Nephron progenitor cell (in vitro differentiated cells): Measurements from ENCODE around the gene KCNS1.

Experiments used
- DNase-seq: peaks from one replicate; pipeline ENCODE4 v3.0.0; 2021
- H3K27ac Mint-ChIP-seq: 2 replicates; pipeline ENCODE4 v1.8.0; 2021; ENCODE audit warnings: mild to moderate bottlenecking, moderate library complexity, mixed read lengths
- H3K27me3 Mint-ChIP-seq: 2 replicates; pipeline ENCODE4 v1.8.0; 2021; ENCODE audit warnings: mild to moderate bottlenecking, low read depth, mixed read lengths; ENCODE audit not compliant: poor library complexity
- H3K36me3 Mint-ChIP-seq: 2 replicates; pipeline ENCODE4 v1.8.0; 2021; ENCODE audit warnings: low read depth, mixed read lengths
- H3K4me1 Mint-ChIP-seq: 2 replicates; pipeline ENCODE4 v1.8.0; 2021; ENCODE audit warnings: mixed read lengths
- H3K4me3 Mint-ChIP-seq: 2 replicates; pipeline ENCODE4 v1.8.0; 2021; ENCODE audit warnings: mild to moderate bottlenecking, moderate library complexity, mixed read lengths
- H3K9me3 Mint-ChIP-seq: 2 replicates; pipeline ENCODE4 v1.8.0; 2021; ENCODE audit warnings: mild to moderate bottlenecking, moderate library complexity, mixed read lengths
- TF ChIP-seq, protein P1 (sequence below): fragments of 200-600 bp; sonication (generic); IDR thresholded peaks from 2 replicates; pipeline ENCODE4 v1.5.0; 2021; ENCODE audit warnings: antibody characterized with exemption

The KCNS1 gene

GRCh38 chr20:45061244-45061643, 39.7 kb downstream of the KCNS1 start:
- Mint-ChIP-seq H3K27me3 (peaks cover 4% of the 10 kb centered on the region), H3K4me1 (no peaks in the 10 kb centered on the region), H3K4me3 (no peak overlapping the region), H3K27ac (no peak overlapping the region), H3K36me3 (peaks cover 37% of the 10 kb centered on the region), H3K9me3 (peaks cover 13% of the 10 kb centered on the region)
- TF ChIP-seq, protein P1, sequence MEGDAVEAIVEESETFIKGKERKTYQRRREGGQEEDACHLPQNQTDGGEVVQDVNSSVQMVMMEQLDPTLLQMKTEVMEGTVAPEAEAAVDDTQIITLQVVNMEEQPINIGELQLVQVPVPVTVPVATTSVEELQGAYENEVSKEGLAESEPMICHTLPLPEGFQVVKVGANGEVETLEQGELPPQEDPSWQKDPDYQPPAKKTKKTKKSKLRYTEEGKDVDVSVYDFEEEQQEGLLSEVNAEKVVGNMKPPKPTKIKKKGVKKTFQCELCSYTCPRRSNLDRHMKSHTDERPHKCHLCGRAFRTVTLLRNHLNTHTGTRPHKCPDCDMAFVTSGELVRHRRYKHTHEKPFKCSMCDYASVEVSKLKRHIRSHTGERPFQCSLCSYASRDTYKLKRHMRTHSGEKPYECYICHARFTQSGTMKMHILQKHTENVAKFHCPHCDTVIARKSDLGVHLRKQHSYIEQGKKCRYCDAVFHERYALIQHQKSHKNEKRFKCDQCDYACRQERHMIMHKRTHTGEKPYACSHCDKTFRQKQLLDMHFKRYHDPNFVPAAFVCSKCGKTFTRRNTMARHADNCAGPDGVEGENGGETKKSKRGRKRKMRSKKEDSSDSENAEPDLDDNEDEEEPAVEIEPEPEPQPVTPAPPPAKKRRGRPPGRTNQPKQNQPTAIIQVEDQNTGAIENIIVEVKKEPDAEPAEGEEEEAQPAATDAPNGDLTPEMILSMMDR: no peak
- DNase-seq: no peak

DNA sequence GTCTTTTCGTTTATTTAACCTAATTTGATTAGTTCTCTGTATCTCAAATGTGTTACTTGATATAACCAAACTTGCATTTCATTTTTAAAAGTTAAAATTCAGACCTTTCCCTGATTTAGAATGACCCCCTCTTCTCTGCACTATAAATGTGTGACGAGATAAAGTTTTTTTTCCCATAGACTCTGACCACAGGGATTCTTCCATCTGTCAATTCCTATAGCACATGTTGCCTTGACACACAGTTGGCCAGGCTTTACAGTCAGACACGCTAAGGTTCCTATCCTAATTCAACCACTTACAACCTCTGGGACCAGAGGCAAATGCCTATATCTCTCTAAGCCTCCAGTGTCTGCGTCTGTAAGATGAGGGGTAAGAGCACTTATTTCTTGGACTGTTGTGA, 40.6 kb downstream of the KCNS1 start:
- no peak for DNase-seq
- Mint-ChIP-seq H3K9me3 (peaks cover 13% of the 10 kb centered on the region), H3K27ac (peak overlapping the region; percentile 40), H3K4me3 (no peak overlapping the region), H3K27me3 (peaks cover 4% of the 10 kb centered on the region), H3K36me3 (peaks cover 36% of the 10 kb centered on the region), H3K4me1 (no peaks in the 10 kb centered on the region)
- TF ChIP-seq, protein P1: no peak

- DNase-seq: no peak
- H3K27me3 Mint-ChIP-seq: peaks cover 4% of the 10 kb centered on the region
- peaks cover 8% of the 10 kb centered on the region for H3K9me3 Mint-ChIP-seq
- H3K36me3 Mint-ChIP-seq: peaks cover 28% of the 10 kb centered on the region
- H3K4me3 Mint-ChIP-seq: no peak overlapping the region
- H3K4me1 Mint-ChIP-seq: no peaks in the 10 kb centered on the region
- peak overlapping the region; percentile 40 for H3K27ac Mint-ChIP-seq
- TF ChIP-seq, protein P1: no peak
These were observed 41.8 kb downstream of the KCNS1 start for GRCh38 chr20:45059022-45059728.

DNA sequence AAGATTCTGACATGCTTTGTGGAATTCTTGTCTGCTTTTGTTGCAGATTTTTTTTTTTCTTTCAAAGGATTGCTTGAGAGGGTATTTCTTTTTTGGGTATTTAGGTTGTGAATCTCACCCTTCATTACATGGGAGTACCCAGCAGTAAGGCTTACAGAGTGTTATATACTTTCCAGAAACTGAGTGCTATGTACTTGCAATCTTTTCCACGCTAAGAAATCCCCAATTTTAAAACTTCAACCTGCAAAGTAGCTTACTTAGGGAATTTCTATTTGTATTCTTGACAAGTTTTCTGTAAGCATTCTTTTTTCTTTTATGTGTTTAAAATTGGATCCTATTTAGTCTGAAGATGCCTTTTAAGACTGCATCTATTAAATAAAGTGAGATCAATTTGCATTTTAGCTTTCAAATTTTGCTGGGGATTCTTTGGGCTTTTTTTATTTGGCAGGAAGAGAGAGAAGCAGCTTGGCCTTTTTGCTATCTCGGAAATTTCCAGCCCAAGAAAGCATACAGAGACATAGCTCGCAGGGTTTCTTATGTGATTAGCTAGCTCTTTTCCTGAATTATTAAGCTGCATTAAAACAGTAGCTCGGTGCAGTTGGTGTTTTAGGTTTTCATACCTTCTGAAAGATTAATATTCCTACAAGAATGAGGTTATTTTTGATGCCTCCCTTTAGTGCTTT, 42.6 kb downstream of the KCNS1 start:
- Mint-ChIP-seq H3K36me3 (peaks cover 21% of the 10 kb centered on the region), H3K27me3 (peaks cover under 1% of the 10 kb centered on the region), H3K4me1 (no peaks in the 10 kb centered on the region), H3K27ac (no peak overlapping the region), H3K4me3 (no peak overlapping the region), H3K9me3 (peaks cover 2% of the 10 kb centered on the region)
- no peak for DNase-seq
- TF ChIP-seq, protein P1: no peak

GRCh38 chr20:45056473-45057173, 44.3 kb downstream of the KCNS1 start:
- Mint-ChIP-seq H3K9me3 (no peaks in the 10 kb centered on the region), H3K36me3 (peaks cover 11% of the 10 kb centered on the region), H3K4me3 (no peak overlapping the region), H3K4me1 (peaks cover 5% of the 10 kb centered on the region), H3K27ac (no peak overlapping the region), H3K27me3 (no peaks in the 10 kb centered on the region)
- no peak for DNase-seq
- TF ChIP-seq, protein P1: no peak
